Endothelial cell of umbilical vein (primary cell): ENCODE data around the gene OAS3. TPM values are rescaled to one million over a fixed set of nuclear protein-coding genes. Genes with fewer than 3 reads are reported as not detected.

Experiments
- BruUV-seq: library from RNA; stranded (reverse); fragments of 400-500 nt; replicated peaks from 2 replicates; lab custom pipeline; 2021; lab: Mats Ljungman, UMichigan
- CTCF ChIA-PET: fragments of 300-600, 350-600 bp; sonication (Branson Sonifier 250); formaldehyde crosslinking; loops from one replicate; lab custom pipeline; 2021; ENCODE audit warnings: antibody characterized with exemption, inconsistent platforms; lab: Charles Lee
- POLR2A ChIA-PET: fragments of 300-600, 350-600 bp; sonication (Branson Sonifier 250); formaldehyde crosslinking; loops from one replicate; lab custom pipeline; 2021; ENCODE audit warnings: antibody characterized with exemption, inconsistent platforms; lab: Charles Lee
- DNase-seq: peaks from one replicate; pipeline ENCODE4 v3.0.0-alpha.2; 2011; ENCODE audit warnings: low read depth, low spot score
- FAIRE-seq: peaks from 2 replicates; lab custom pipeline; 2011; peaks lifted over from hg19 to GRCh38; lab: Jason Lieb, UNC
- H2AFZ ChIP-seq: 2 replicates; pipeline ENCODE4 v1.6.0; 2012; ENCODE audit warnings: low read depth, low read length, control low read depth, inconsistent platforms
- H3K27ac ChIP-seq: 2 replicates; pipeline ENCODE4 v1.5.1; 2011; ENCODE audit warnings: low read depth, mild to moderate bottlenecking, control low read depth, low read length, moderate library complexity; ENCODE audit not compliant: insufficient read depth
- H3K27me3 ChIP-seq, 2 experiments: 2 replicates each; pipeline versions ENCODE4 v1.6.0 to v1.6.1; 2011; ENCODE audit warnings: low read length in 2 of 2, mixed read lengths in 1 of 2; ENCODE audit not compliant: control insufficient read depth in 2 of 2, insufficient read depth in 2 of 2
- H3K36me3 ChIP-seq, 2 experiments: 2 replicates in 1 of 2; 3 replicates in 1 of 2; pipeline ENCODE4 v1.5.1; 2011; ENCODE audit warnings: low read length in 2 of 2, mild to moderate bottlenecking in 1 of 2, moderate library complexity in 1 of 2; ENCODE audit not compliant: control insufficient read depth in 2 of 2, insufficient read depth in 2 of 2; ENCODE audit errors: extremely low read depth in 1 of 2
- H3K4me1 ChIP-seq: 3 replicates; pipeline ENCODE4 v1.5.1; 2011; ENCODE audit warnings: mild to moderate bottlenecking, low read length; ENCODE audit not compliant: control insufficient read depth, insufficient read depth; ENCODE audit errors: extremely low read depth
- H3K4me2 ChIP-seq: 2 replicates; pipeline ENCODE4 v1.6.1; 2011; ENCODE audit warnings: low read length, control low read depth, mixed read lengths; ENCODE audit not compliant: insufficient read depth
- H3K4me3 ChIP-seq, 3 experiments: fragments of 200-600 bp in 1 of 3; sonication (generic), shearing (Covaris generic) in 1 of 3; replicated peaks in 1 of 3; 2 replicates each; pipeline ENCODE4 v1.5.1; 2011 to 2016; ENCODE audit warnings: control low read depth in 3 of 3, low read length in 3 of 3, mild to moderate bottlenecking in 2 of 3, inconsistent platforms in 1 of 3, low read depth in 1 of 3, moderate library complexity in 1 of 3; ENCODE audit not compliant: insufficient read depth in 1 of 3
- H3K79me2 ChIP-seq: 2 replicates; pipeline ENCODE4 v1.6.0; 2012; ENCODE audit warnings: low read length, inconsistent platforms; ENCODE audit not compliant: control insufficient read depth, insufficient read depth
- H3K9ac ChIP-seq: replicated peaks from 2 replicates; pipeline ENCODE3; 2011; ENCODE audit warnings: low read length, control low read depth; ENCODE audit not compliant: insufficient read depth; ENCODE audit errors: extremely low read depth
- H3K9me1 ChIP-seq: replicated peaks from 3 replicates; pipeline ENCODE4 v1.6.0; 2011; ENCODE audit warnings: mild to moderate bottlenecking, low read length; ENCODE audit not compliant: control insufficient read depth, insufficient read depth; ENCODE audit errors: extremely low read depth
- H3K9me3 ChIP-seq: replicated peaks from 2 replicates; pipeline ENCODE4 v1.5.1; 2012; ENCODE audit warnings: low read length, inconsistent platforms; ENCODE audit not compliant: control insufficient read depth, insufficient read depth
- H4K20me1 ChIP-seq: replicated peaks from 2 replicates; pipeline ENCODE3; 2011; ENCODE audit warnings: mild to moderate bottlenecking, low read length; ENCODE audit not compliant: control insufficient read depth, insufficient read depth; ENCODE audit errors: extremely low read depth
- EZH2 ChIP-seq: IDR thresholded peaks from 2 replicates; pipeline ENCODE4 v1.6.1; 2012; ENCODE audit warnings: borderline replicate concordance, low read depth, mild to moderate bottlenecking, moderate library complexity, low read length, inconsistent platforms; ENCODE audit not compliant: severe bottlenecking
- FOS ChIP-seq: IDR thresholded peaks from 2 replicates; pipeline ENCODE4 v1.6.1; 2011; ENCODE audit warnings: mild to moderate bottlenecking, low read length, moderate library complexity, borderline replicate concordance; ENCODE audit not compliant: insufficient read depth
- GATA2 ChIP-seq: IDR thresholded peaks from 2 replicates; pipeline ENCODE4 v1.7.0; 2011; ENCODE audit warnings: low read depth, mild to moderate bottlenecking, moderate library complexity, mixed read lengths, low read length; ENCODE audit not compliant: insufficient read length, insufficient read depth
- JUN ChIP-seq: IDR thresholded peaks from 2 replicates; pipeline ENCODE4 v1.6.1; 2011; ENCODE audit warnings: borderline replicate concordance, low read depth; ENCODE audit not compliant: insufficient read length, insufficient read depth
- MYC ChIP-seq: IDR thresholded peaks from one replicate; pipeline ENCODE4 v1.6.1; 2011; ENCODE audit warnings: mild to moderate bottlenecking, low read depth, low read length
- POLR2A ChIP-seq: IDR thresholded peaks from 2 replicates; pipeline ENCODE4 v1.6.1; 2012; ENCODE audit warnings: low read depth, mild to moderate bottlenecking, control low read depth, low read length
- POLR2AphosphoS5 ChIP-seq: IDR thresholded peaks from 2 replicates; pipeline ENCODE4 v1.6.1; 2012; ENCODE audit warnings: low read depth, mild to moderate bottlenecking, control low read depth, low read length, moderate library complexity; ENCODE audit not compliant: insufficient read depth
- dilution Hi-C: fragments of 300-500 bp; cut with MboI; formaldehyde crosslinking; loops from one replicate; pipeline ENCODE4 v1.15.0; 2019; ENCODE audit warnings: low sequenced_read_pairs; ENCODE audit not compliant: extremely low pct_ligation_motif_present
- intact Hi-C: fragments of 100-400 bp; cut with micrococcal nuclease; formaldehyde crosslinking; loops from one replicate; pipeline ENCODE4 v1.10.0; 2022
- polyA plus RNA-seq, 4 experiments: library from polyadenylated mRNA; depleted of rRNA in 3 of 4; stranded (reverse) in 3 of 4; unstranded in 1 of 4; fragments of >200 nt; gene quantifications; 2 replicates each; pipeline versions ENCODE4 v1.2.1 to v1.2.3, GENCODE V29; 2011 to 2012; ENCODE audit warnings: missing spikeins in 1 of 4
- total RNA-seq: library from RNA; stranded (reverse); gene quantifications from 2 replicates; pipeline ENCODE4 v1.2.3, GENCODE V29; 2021
- TF ChIP-seq, protein P1 (sequence below), 2 donors: IDR thresholded peaks; 1 replicate in 1 of 2; 2 replicates in 1 of 2; pipeline ENCODE4 v1.5.1; 2011; ENCODE audit warnings: low read length in 2 of 2, mild to moderate bottlenecking in 2 of 2, moderate library complexity in 2 of 2, control low read depth in 1 of 2, inconsistent platforms in 1 of 2, low read depth in 1 of 2; ENCODE audit not compliant: insufficient read depth in 1 of 2; ENCODE audit errors: extremely low read depth in 1 of 2

Gene OAS3
- total and polyA plus RNA-seq, 2 donors (not counting 3 experiments of a cell fraction or from before 2014, with no cell fraction given) = 13.1 to 19.8 TPM

- no peak overlapping the region for H3K9ac ChIP-seq
- dilution Hi-C loops = no loop called here
- H3K27ac ChIP-seq = no peak overlapping the region
- no peak overlapping the region for H2AFZ ChIP-seq
- no peaks in the 10 kb centered on the region for H3K9me3 ChIP-seq
- ChIA-PET CTCF (no interaction called here), POLR2A (no interaction called here)
- no peaks in the 10 kb centered on the region for H4K20me1 ChIP-seq
- H3K27me3 ChIP-seq = peaks cover 0 to 4% of the 10 kb centered on the region in 2 experiments
- intact Hi-C loops = no loop called here
- FAIRE-seq = peak; percentile 35
- no peak overlapping the region for H3K4me3 ChIP-seq
- H3K36me3 ChIP-seq = no peaks in the 10 kb centered on the region
- DNase-seq = no peak
- no peaks in the 10 kb centered on the region for H3K9me1 ChIP-seq
- BruUV-seq = no TSS peak
- no peak overlapping the region for H3K4me2 ChIP-seq
- no peak for TF ChIP-seq MYC
- no peak for TF ChIP-seq EZH2
- TF ChIP-seq FOS = no peak
- TF ChIP-seq, protein P1, sequence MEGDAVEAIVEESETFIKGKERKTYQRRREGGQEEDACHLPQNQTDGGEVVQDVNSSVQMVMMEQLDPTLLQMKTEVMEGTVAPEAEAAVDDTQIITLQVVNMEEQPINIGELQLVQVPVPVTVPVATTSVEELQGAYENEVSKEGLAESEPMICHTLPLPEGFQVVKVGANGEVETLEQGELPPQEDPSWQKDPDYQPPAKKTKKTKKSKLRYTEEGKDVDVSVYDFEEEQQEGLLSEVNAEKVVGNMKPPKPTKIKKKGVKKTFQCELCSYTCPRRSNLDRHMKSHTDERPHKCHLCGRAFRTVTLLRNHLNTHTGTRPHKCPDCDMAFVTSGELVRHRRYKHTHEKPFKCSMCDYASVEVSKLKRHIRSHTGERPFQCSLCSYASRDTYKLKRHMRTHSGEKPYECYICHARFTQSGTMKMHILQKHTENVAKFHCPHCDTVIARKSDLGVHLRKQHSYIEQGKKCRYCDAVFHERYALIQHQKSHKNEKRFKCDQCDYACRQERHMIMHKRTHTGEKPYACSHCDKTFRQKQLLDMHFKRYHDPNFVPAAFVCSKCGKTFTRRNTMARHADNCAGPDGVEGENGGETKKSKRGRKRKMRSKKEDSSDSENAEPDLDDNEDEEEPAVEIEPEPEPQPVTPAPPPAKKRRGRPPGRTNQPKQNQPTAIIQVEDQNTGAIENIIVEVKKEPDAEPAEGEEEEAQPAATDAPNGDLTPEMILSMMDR (IDR thresholded peaks at IDR 0.05; ENCODE audit: extremely low read depth in 1 of 2, insufficient read depth in 1 of 2, low read depth in 1 of 2, low read length in 2 of 2) = no peak
- TF ChIP-seq POLR2AphosphoS5 = no peak
- no peak for TF ChIP-seq POLR2A
- TF ChIP-seq GATA2 = no peak
- no peak for TF ChIP-seq JUN
- no peaks in the 10 kb centered on the region for H3K4me1 ChIP-seq
- H3K79me2 ChIP-seq = no peaks in the 10 kb centered on the region
Measured at GRCh38 chr12:112985642-112986290, 47.5 kb downstream of the OAS3 start.
